GM18499 (cell line): ENCODE measurements around the gene HDAC9.

Experiments
- ATAC-seq: cut with Tn5 transposase; IDR thresholded peaks from one replicate; pipeline ENCODE4 v1.9.1; 2021; ENCODE audit warnings: moderate number of reproducible peaks; ENCODE audit not compliant: insufficient read depth, unreplicated experiment

Gene HDAC9

GRCh38 chr7:18577096-18577771, 81.7 kb downstream of the HDAC9 start:
- ATAC-seq = no peak

- ATAC-seq = no peak
Observed at GRCh38 chr7:18579698-18580097, 84.1 kb downstream of the HDAC9 start.

- ATAC-seq = no peak
Observed at GRCh38 chr7:18580950-18581349, 85.4 kb downstream of the HDAC9 start.

DNA sequence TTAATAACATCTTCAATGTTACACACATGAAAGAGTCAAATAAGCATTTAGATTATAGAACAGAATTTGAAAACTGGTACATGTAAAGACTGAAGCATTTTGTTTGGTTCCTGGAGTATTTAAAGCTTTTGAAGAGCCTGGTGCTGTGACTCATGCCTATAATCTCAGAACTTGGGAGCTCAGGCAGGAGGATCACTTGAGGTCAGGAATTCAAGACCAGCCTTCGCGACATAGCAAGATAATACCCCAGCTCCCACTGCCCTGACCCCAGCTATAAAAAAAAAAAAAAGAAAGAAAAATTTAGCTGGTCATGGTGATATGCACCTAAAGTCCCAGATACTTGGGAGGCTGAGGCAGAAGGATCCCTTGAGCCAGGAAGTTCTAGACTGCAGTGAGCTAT, 87.8 kb downstream of the HDAC9 start:
- ATAC-seq = no peak

DNA sequence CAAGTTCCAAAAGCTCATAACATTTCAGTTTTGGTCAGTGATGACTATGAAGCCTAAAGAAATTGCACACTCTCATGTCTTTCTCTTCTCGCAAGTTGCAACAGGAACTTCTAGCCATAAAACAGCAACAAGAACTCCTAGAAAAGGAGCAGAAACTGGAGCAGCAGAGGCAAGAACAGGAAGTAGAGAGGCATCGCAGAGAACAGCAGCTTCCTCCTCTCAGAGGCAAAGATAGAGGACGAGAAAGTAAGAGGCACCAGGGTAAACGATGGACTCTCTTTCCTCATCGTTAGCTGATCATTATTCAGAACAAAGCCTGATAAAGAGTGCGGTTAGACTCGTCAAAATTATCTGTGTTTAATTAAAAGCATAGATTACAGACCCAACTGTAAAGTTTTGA, 94.7 kb downstream of the HDAC9 start:
- ATAC-seq = no peak

GRCh38 chr7:18590744-18591340, 95.3 kb downstream of the HDAC9 start:
- ATAC-seq = no peak

DNA sequence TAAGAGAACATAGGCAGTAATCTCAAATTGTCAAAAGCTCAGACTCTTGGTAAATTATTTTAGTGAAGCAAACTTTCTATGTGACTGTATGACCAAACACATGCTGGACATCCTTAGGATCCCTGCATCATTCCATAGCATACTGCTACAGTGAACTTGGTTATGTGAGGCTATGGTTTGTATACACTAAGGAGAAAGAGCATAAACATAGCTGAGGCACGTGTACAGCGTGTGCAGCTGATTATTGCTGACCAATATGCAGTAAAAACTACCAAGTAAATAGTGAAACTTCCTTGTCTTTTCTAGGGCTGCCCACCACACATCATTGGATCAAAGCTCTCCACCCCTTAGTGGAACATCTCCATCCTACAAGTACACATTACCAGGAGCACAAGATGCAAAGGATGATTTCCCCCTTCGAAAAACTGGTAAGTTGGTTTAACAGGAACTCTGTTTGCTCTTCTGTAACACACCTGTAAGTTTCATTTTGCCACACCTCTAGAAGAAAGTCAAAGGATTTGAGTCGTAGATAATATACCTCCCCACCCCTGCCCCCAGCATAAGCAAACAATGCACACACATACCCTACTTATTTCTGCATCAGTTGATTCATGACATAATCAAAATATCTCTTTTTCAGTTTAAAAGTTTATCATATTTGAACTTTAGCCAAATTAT, 98.2 kb downstream of the HDAC9 start:
- no peak for ATAC-seq

GRCh38 chr7:18597754-18598153, 102.2 kb downstream of the HDAC9 start:
- no peak for ATAC-seq

GRCh38 chr7:18607025-18607424, 111.5 kb downstream of the HDAC9 start:
- no peak for ATAC-seq

DNA sequence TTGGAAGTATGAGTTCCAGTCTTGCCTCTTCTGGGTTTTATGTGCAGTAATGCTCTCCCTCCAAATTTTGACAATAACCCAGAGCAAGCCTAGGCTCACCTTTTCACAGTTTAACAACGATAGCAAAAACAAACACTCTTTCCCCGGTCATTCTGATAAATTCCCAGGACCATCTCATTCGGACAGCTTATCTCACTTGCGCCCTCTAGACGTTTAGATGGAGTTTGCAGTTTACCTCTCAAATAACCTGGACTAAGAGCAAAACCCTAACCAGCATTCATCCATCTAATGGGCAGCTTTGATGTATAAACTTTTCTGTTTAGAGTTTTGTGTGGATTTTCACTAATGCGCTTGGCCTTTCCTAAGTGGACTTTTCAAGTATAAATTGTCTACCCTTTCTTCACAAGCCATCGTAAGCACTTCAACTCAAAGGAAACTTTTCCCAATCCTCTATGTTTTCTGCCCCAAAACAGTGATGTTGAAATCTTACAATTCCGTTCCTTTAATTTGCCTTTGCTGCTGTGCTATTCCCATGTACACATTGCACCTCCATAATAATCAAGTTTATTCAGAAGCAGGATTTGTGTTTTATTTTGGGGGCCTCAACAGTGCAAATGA, 114.9 kb downstream of the HDAC9 start:
- ATAC-seq = no peak

GRCh38 chr7:18614841-18615240, 119.3 kb downstream of the HDAC9 start:
- ATAC-seq = no peak

DNA sequence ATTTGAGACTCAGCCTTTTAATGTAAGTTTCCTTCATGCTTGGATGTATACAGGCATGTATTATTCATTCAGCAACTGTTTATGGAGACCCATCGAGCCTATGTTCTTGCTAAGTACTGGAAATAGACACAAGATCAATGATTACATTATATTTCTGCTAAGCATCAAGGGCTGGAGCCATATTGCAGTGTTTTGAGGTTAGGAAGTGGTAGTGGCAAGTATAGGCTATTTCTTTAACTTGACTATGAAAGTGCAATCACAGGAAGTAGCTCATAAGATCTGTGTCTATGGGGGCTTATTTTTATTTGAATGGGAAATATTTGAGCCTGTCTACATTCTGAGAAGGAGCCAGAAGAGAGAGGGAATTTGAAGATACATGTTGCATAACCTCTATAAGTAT, 123.8 kb downstream of the HDAC9 start:
- no peak for ATAC-seq

- no peak for ATAC-seq
Observed at GRCh38 chr7:18623389-18623788, 127.8 kb downstream of the HDAC9 start.

DNA sequence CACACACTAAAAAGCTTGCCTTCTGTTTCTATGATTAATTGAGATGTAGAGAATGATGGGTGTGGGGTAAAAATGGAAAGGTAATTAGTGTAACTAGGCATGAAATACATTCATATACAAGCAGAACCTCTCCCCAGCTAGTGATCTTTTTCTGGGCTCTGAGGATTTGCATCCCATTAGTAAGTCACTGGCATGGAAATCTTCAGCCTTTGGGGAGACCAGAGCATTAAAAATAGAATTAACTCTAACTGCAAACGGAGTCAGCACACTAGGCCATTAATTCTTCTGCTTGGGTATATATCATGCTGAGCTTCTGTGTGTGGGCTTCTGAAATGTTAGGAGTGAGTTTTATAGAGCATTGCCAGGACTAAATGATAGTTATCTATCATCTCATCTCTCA, 128.9 kb downstream of the HDAC9 start:
- no peak for ATAC-seq

DNA sequence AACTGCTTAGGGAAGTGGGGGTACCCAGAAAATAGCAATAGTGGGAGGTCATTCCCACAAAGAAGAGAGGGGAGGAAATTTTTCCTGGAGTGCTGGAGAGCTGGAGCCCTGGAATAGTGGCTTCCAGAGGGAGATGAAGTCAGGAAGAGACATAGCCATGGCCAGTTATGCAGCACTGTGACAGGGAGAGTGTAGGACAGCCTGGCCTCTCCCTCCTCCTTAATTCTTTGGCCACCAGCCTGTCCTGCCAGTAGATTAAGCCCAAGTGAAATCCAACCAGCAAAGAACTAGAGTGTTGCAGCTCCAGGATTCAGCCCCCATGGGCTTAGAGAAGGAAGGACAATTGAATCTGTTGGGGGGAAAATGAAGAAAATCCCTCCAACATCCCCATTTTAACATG, 130.5 kb downstream of the HDAC9 start:
- no peak for ATAC-seq

- ATAC-seq = no peak
Observed at GRCh38 chr7:18626717-18627116, 131.2 kb downstream of the HDAC9 start.

GRCh38 chr7:18637516-18637915, 142.0 kb downstream of the HDAC9 start:
- no peak for ATAC-seq

DNA sequence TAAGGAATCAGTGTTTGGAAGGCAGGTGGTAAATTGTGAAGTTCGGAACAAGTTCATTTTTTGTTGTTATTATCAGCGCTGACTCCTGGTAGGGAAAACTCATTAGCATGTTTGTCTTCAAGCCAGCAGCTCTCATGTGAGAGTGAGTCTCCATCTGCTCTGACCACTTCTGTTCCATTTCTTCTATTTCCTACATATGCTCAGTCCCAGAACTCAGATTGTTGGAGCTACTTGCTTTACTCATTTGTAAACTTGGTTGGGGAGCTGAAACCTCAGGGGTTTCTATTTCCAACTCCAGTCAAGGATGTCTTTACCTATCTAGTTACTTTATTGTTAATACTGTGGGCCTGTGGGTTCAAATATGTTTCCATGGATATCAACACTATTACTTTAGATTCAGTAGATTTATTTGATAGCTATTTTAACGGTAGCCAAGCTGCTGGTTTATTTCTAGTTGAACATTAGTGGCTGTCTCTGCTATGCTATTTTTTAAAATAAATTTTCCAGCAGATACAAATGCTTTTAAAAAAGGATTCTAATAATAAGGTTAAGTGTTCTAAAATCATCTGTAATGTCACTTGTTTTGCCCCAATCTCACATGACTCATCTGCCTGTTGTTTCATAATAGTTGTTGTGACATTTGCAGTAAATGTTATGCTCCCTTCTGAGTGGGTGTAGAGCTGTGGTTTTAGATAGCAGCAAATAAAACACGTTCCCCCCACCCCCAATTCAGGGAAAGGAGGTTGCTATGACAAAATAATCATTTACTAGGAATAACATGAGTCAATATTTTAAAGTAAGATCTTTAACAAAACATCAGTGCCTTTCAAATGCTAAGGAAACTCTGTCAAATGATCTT, 143.3 kb downstream of the HDAC9 start:
- no peak for ATAC-seq

- ATAC-seq = no peak
Observed at GRCh38 chr7:18639711-18640110, 144.2 kb downstream of the HDAC9 start.

DNA sequence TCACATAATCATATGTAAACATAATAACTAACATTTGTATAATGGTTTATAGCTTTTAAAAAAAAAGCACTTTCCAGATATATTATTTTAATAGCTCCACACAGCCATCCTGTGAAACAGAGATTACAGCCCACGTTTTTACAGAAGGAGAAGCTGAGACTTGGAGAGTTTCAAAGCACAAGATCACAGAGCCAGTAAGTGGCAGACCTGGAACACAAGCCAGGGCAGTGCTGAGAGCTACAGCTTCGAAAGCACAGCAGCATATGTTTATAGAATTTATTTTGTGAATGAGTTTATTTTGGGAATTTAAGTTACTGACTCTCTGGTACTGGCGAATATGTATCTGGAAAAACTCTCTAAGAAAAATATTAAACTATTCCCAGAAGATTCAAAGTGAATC, 149.4 kb downstream of the HDAC9 start:
- ATAC-seq = no peak
